Neuronal stem cell (in vitro differentiated cells): ENCODE results near the gene TMEM175.
A peak's percentile ranks its signal among the peaks of the same experiment; 100 is the strongest.

ENCODE experiments used
- DNase-seq: peaks from one replicate; pipeline ENCODE4 v3.0.0-alpha.2; 2013; ENCODE audit warnings: low spot score
- H2AFZ ChIP-seq: one replicate; pipeline ENCODE4 v1.6.1; 2013; ENCODE audit warnings: mild to moderate bottlenecking, low read length, inconsistent platforms
- H2AK5ac ChIP-seq: 2 replicates; pipeline ENCODE4 v1.6.1; 2013; ENCODE audit warnings: low read depth, mild to moderate bottlenecking, inconsistent platforms, low read length, moderate library complexity, mixed read lengths
- H2BK120ac ChIP-seq: 2 replicates; pipeline ENCODE4 v1.6.1; 2013; ENCODE audit warnings: low read depth, mild to moderate bottlenecking, inconsistent platforms, low read length, moderate library complexity, mixed read lengths
- H2BK12ac ChIP-seq: one replicate; pipeline ENCODE4 v1.6.1; 2013; ENCODE audit warnings: low read length, inconsistent platforms
- H2BK15ac ChIP-seq: 2 replicates; pipeline ENCODE4 v1.6.1; 2013; ENCODE audit warnings: mild to moderate bottlenecking, low read length, inconsistent platforms, mixed read lengths
- H2BK5ac ChIP-seq: one replicate; pipeline ENCODE4 v1.6.1; 2013; ENCODE audit warnings: inconsistent platforms, mild to moderate bottlenecking, low read length, moderate library complexity
- H3K14ac ChIP-seq: one replicate; pipeline ENCODE4 v1.6.1; 2013; ENCODE audit warnings: low read length, inconsistent platforms
- H3K18ac ChIP-seq: 2 replicates; pipeline ENCODE4 v1.6.1; 2013; ENCODE audit warnings: low read length, inconsistent platforms
- H3K23ac ChIP-seq: 2 replicates; pipeline ENCODE4 v1.6.1; 2013; ENCODE audit warnings: low read depth, mild to moderate bottlenecking, mixed read lengths, low read length, inconsistent platforms; ENCODE audit not compliant: poor library complexity
- H3K27ac ChIP-seq: replicated peaks from 3 replicates; pipeline ENCODE4 v1.5.1; 2013; ENCODE audit warnings: low read length, inconsistent platforms
- H3K27me3 ChIP-seq, 3 experiments: 2 replicates each; pipeline ENCODE4 v1.6.1; 2013; ENCODE audit warnings: low read length in 3 of 3, mild to moderate bottlenecking in 2 of 3, inconsistent platforms in 1 of 3, low read depth in 1 of 3, mixed read lengths in 1 of 3, moderate library complexity in 1 of 3; ENCODE audit not compliant: control insufficient read depth in 3 of 3, insufficient read depth in 3 of 3
- H3K36me3 ChIP-seq, 2 donors: replicated peaks in 1 of 2; 2 replicates each; pipeline ENCODE4 v1.6.1; 2013; ENCODE audit warnings: low read length in 2 of 2; ENCODE audit not compliant: control insufficient read depth in 2 of 2, insufficient read depth in 2 of 2
- H3K4ac ChIP-seq: 2 replicates; pipeline ENCODE4 v1.6.1; 2013; ENCODE audit warnings: inconsistent platforms, mild to moderate bottlenecking, low read length, moderate library complexity
- H3K4me1 ChIP-seq, 2 donors: 1 replicate in 1 of 2; 2 replicates in 1 of 2; pipeline ENCODE4 v1.6.1; 2013; ENCODE audit warnings: low read length in 2 of 2, low read depth in 1 of 2; ENCODE audit not compliant: control insufficient read depth in 2 of 2, insufficient read depth in 1 of 2
- H3K4me2 ChIP-seq: one replicate; pipeline ENCODE4 v1.6.1; 2013; ENCODE audit warnings: mild to moderate bottlenecking, low read length, inconsistent platforms; ENCODE audit not compliant: insufficient read depth, poor library complexity, severe bottlenecking
- H3K4me3 ChIP-seq, 2 donors: 2 replicates each; pipeline ENCODE4 v1.5.1; 2013; ENCODE audit warnings: low read length in 2 of 2, mild to moderate bottlenecking in 2 of 2, inconsistent platforms in 1 of 2, moderate library complexity in 1 of 2
- H3K79me1 ChIP-seq: one replicate; pipeline ENCODE4 v1.6.1; 2013; ENCODE audit warnings: low read depth, mild to moderate bottlenecking, inconsistent platforms, low read length, moderate library complexity
- H3K9ac ChIP-seq: one replicate; pipeline ENCODE4 v1.6.1; 2013; ENCODE audit warnings: mild to moderate bottlenecking, low read depth, low read length, inconsistent platforms; ENCODE audit not compliant: poor library complexity
- H3K9me3 ChIP-seq, 2 donors: replicated peaks in 1 of 2; 2 replicates each; pipeline versions ENCODE3 to v1.6.1; 2013; ENCODE audit warnings: low read length in 2 of 2, mild to moderate bottlenecking in 2 of 2, inconsistent platforms in 1 of 2, low read depth in 1 of 2, mixed read lengths in 1 of 2, moderate library complexity in 1 of 2; ENCODE audit not compliant: control insufficient read depth in 2 of 2, insufficient read depth in 1 of 2
- H4K8ac ChIP-seq: one replicate; pipeline ENCODE4 v1.6.1; 2013; ENCODE audit warnings: low read depth, mild to moderate bottlenecking, inconsistent platforms, low read length, moderate library complexity
- H4K91ac ChIP-seq: one replicate; pipeline ENCODE4 v1.6.1; 2013; ENCODE audit warnings: low read length, low read depth, mild to moderate bottlenecking, inconsistent platforms; ENCODE audit not compliant: poor library complexity
- WGBS, 2 donors: extraction: QIAGEN DNeasy Blood & Tissue Kit; methylation state at CpG; one replicate each; pipeline ENCODE4 v1.1.7; 2013; ENCODE audit warnings: missing lambda C conversion rate in 2 of 2, mixed read lengths in 1 of 2; ENCODE audit not compliant: insufficient read length in 2 of 2, insufficient replicate concordance in 1 of 2; ENCODE audit errors: extremely low coverage in 2 of 2; 5-methylcytosine and 5-hydroxymethylcytosine counted together

The TMEM175 gene

GRCh38 chr4:963276-964225, 31.3 kb downstream of the TMEM175 start:
- Histone ChIP-seq H3K9me3 (no peaks in the 10 kb centered on the region), H3K27ac (no peak overlapping the region), H3K4me1 (no peaks in the 10 kb centered on the region), H3K4me2 (no peak overlapping the region), H3K14ac (no peak overlapping the region), H3K23ac (peak overlapping the region; percentile 85), H2BK120ac (no peak overlapping the region), H3K27me3 (peaks cover 0 to 15% (median 9%) of the 10 kb centered on the region in 3 experiments), H4K91ac (no peak overlapping the region), H4K8ac (no peak overlapping the region), H3K18ac (no peak overlapping the region), H3K9ac (peak overlapping the region; percentile 70), H2AK5ac (peak overlapping the region; percentile 5), H3K79me1 (peaks cover 3% of the 10 kb centered on the region), H3K36me3 (peaks cover 2 to 21% of the 10 kb centered on the region in 2 donors), H2AFZ (no peak overlapping the region), H2BK12ac (no peak overlapping the region), H3K4me3 (no peak overlapping the region), H2BK5ac (peak overlapping the region; percentile 11), H3K4ac (no peak overlapping the region), H2BK15ac (no peak overlapping the region)
- WGBS, 2 donors: no CpG with 5 or more reads among the region's 39 CpGs
- DNase-seq: no peak

GRCh38 chr4:964346-965025, 32.2 kb downstream of the TMEM175 start:
- H3K36me3 ChIP-seq: peaks cover 2 to 21% of the 10 kb centered on the region in 2 donors
- H3K27ac ChIP-seq: no peak overlapping the region
- H4K91ac ChIP-seq: no peak overlapping the region
- H3K4me2 ChIP-seq: no peak overlapping the region
- no peak overlapping the region for H2BK15ac ChIP-seq
- no peak overlapping the region for H4K8ac ChIP-seq
- H3K27me3 ChIP-seq: peaks cover 0 to 22% (median 10%) of the 10 kb centered on the region in 3 experiments
- no peaks in the 10 kb centered on the region for H3K9me3 ChIP-seq
- no peak overlapping the region for H3K18ac ChIP-seq
- no peak overlapping the region for H3K14ac ChIP-seq
- no CpG with 5 or more reads among the region's 23 CpGs for WGBS, 2 donors
- no peak overlapping the region for H2AK5ac ChIP-seq
- H3K23ac ChIP-seq: peak overlapping the region; percentile 85
- H3K79me1 ChIP-seq: peaks cover 3% of the 10 kb centered on the region
- H2BK120ac ChIP-seq: no peak overlapping the region
- no peak overlapping the region for H2BK5ac ChIP-seq
- H2AFZ ChIP-seq: no peak overlapping the region
- H3K4ac ChIP-seq: no peak overlapping the region
- no peaks in the 10 kb centered on the region for H3K4me1 ChIP-seq
- DNase-seq: no peak
- H3K4me3 ChIP-seq: no peak overlapping the region
- no peak overlapping the region for H2BK12ac ChIP-seq
- H3K9ac ChIP-seq: peak overlapping the region; percentile 70

GRCh38 chr4:965048-965765, 32.9 kb downstream of the TMEM175 start:
- peaks cover 3% of the 10 kb centered on the region for H3K79me1 ChIP-seq
- H4K8ac ChIP-seq: no peak overlapping the region
- H3K4me3 ChIP-seq: no peak overlapping the region
- no peak overlapping the region for H3K14ac ChIP-seq
- no peak overlapping the region for H3K4me2 ChIP-seq
- no peaks in the 10 kb centered on the region for H3K4me1 ChIP-seq
- H3K9me3 ChIP-seq: no peaks in the 10 kb centered on the region
- no peak overlapping the region for H2BK120ac ChIP-seq
- no CpG with 5 or more reads among the region's 26 CpGs for WGBS, 2 donors
- peak overlapping the region; percentile 64 for H3K9ac ChIP-seq
- no peak overlapping the region for H3K27ac ChIP-seq
- H2AK5ac ChIP-seq: no peak overlapping the region
- peaks cover 2 to 21% of the 10 kb centered on the region in 2 donors for H3K36me3 ChIP-seq
- H2BK5ac ChIP-seq: no peak overlapping the region
- H4K91ac ChIP-seq: no peak overlapping the region
- peak overlapping the region; percentile 55 for H3K23ac ChIP-seq
- no peak overlapping the region for H2BK15ac ChIP-seq
- no peak overlapping the region for H3K4ac ChIP-seq
- no peak overlapping the region for H2AFZ ChIP-seq
- no peak overlapping the region for H2BK12ac ChIP-seq
- DNase-seq: no peak
- no peak overlapping the region for H3K18ac ChIP-seq
- H3K27me3 ChIP-seq: peaks cover 0 to 22% (median 10%) of the 10 kb centered on the region in 3 experiments
